ENCODE measurements around the gene MAD1L1.

MAD1L1 gene

GRCh38 chr7:2232766-2233520 is at the start of gene MAD1L1:
Gene MAD1L1 (minus strand): TSS chr7:2232945. CDS start chr7:2230133, 2,812 bp downstream.
- peak within 1 kb of the TSS; percentile 98 for H3K9ac ChIP-seq (ENCODE audit: low read depth, low read length)
- H3K4me1 ChIP-seq (ENCODE audit: insufficient read depth, low read length): peaks cover 4% of the 10 kb centered on the region
- no peaks in the 10 kb centered on the region for H3K9me3 ChIP-seq (ENCODE audit: control insufficient read depth, insufficient read depth, low read length)
- peaks cover 24% of the 10 kb centered on the region for H3K36me3 ChIP-seq (ENCODE audit: insufficient read depth, low read length)

- 0 out of 2 replicates have a peak, but pooled peaks cover 4% of the 10 kb centered on the region for H3K4me1 ChIP-seq (ENCODE audit: insufficient read depth, low read length)
- H3K9ac ChIP-seq (ENCODE audit: low read depth, low read length): no peak overlapping the region
- no peaks in the 10 kb centered on the region for H3K36me3 ChIP-seq (ENCODE audit: insufficient read depth, low read length)
- no peaks in the 10 kb centered on the region for H3K9me3 ChIP-seq (ENCODE audit: control insufficient read depth, insufficient read depth, low read length)
Measured at GRCh38 chr7:2282185-2282751, 49.5 kb upstream of the MAD1L1 start.

- H3K9ac ChIP-seq (ENCODE audit: low read depth, low read length): no peak overlapping the region
Measured at GRCh38 chr7:2281541-2281940, 48.8 kb upstream of the MAD1L1 start.

GRCh38 chr7:2280424-2280823 is 47.7 kb upstream of the MAD1L1 start:
- Histone ChIP-seq H3K9ac (ENCODE audit: low read depth, low read length) (no peak overlapping the region), H3K36me3 (ENCODE audit: insufficient read depth, low read length) (no peaks in the 10 kb centered on the region), H3K9me3 (ENCODE audit: control insufficient read depth, insufficient read depth, low read length) (no peaks in the 10 kb centered on the region), H3K4me1 (ENCODE audit: insufficient read depth, low read length) (0 out of 2 replicates have a peak, but pooled peaks cover 4% of the 10 kb centered on the region)

More at GRCh38 chr7:2281541-2281940, 48.8 kb upstream of the MAD1L1 start:
- 0 out of 2 replicates have a peak, but pooled peaks cover 4% of the 10 kb centered on the region for H3K4me1 ChIP-seq (ENCODE audit: insufficient read depth, low read length)
- no peaks in the 10 kb centered on the region for H3K9me3 ChIP-seq (ENCODE audit: control insufficient read depth, insufficient read depth, low read length)
- H3K36me3 ChIP-seq (ENCODE audit: insufficient read depth, low read length): no peaks in the 10 kb centered on the region

GRCh38 chr7:2279896-2280295 is 47.2 kb upstream of the MAD1L1 start:
- no peaks in the 10 kb centered on the region for H3K9me3 ChIP-seq (ENCODE audit: control insufficient read depth, insufficient read depth, low read length)
- no peak overlapping the region for H3K9ac ChIP-seq (ENCODE audit: low read depth, low read length)
- H3K36me3 ChIP-seq (ENCODE audit: insufficient read depth, low read length): no peaks in the 10 kb centered on the region
- H3K4me1 ChIP-seq (ENCODE audit: insufficient read depth, low read length): 0 out of 2 replicates have a peak, but pooled peaks cover 4% of the 10 kb centered on the region

- Histone ChIP-seq H3K36me3 (ENCODE audit: insufficient read depth, low read length) (peaks cover 3% of the 10 kb centered on the region; the same call in 1 of the 2 replicates), H3K4me1 (ENCODE audit: insufficient read depth, low read length) (0 out of 2 replicates have a peak, but pooled peaks cover 4% of the 10 kb centered on the region), H3K9ac (ENCODE audit: low read depth, low read length) (no peak overlapping the region), H3K9me3 (ENCODE audit: control insufficient read depth, insufficient read depth, low read length) (no peaks in the 10 kb centered on the region)
Measured at GRCh38 chr7:2278026-2278425, 45.3 kb upstream of the MAD1L1 start.

- Histone ChIP-seq H3K4me1 (ENCODE audit: insufficient read depth, low read length) (no peaks in the 10 kb centered on the region), H3K36me3 (ENCODE audit: insufficient read depth, low read length) (peaks cover 3% of the 10 kb centered on the region; the same call in 1 of the 2 replicates), H3K9ac (ENCODE audit: low read depth, low read length) (no peak overlapping the region), H3K9me3 (ENCODE audit: control insufficient read depth, insufficient read depth, low read length) (no peaks in the 10 kb centered on the region)
Measured at GRCh38 chr7:2276107-2276506, 43.4 kb upstream of the MAD1L1 start.

- Histone ChIP-seq H3K9me3 (ENCODE audit: control insufficient read depth, insufficient read depth, low read length) (no peaks in the 10 kb centered on the region), H3K4me1 (ENCODE audit: insufficient read depth, low read length) (peaks cover 8% of the 10 kb centered on the region), H3K36me3 (ENCODE audit: insufficient read depth, low read length) (peaks cover 3% of the 10 kb centered on the region; the same call in 1 of the 2 replicates), H3K9ac (ENCODE audit: low read depth, low read length) (no peak overlapping the region)
Measured at GRCh38 chr7:2275101-2275500, 42.4 kb upstream of the MAD1L1 start.

GRCh38 chr7:2274666-2275065 is 41.9 kb upstream of the MAD1L1 start:
- Histone ChIP-seq H3K9me3 (ENCODE audit: control insufficient read depth, insufficient read depth, low read length) (no peaks in the 10 kb centered on the region), H3K4me1 (ENCODE audit: insufficient read depth, low read length) (peaks cover 13% of the 10 kb centered on the region), H3K36me3 (ENCODE audit: insufficient read depth, low read length) (peaks cover 3% of the 10 kb centered on the region; the same call in 1 of the 2 replicates), H3K9ac (ENCODE audit: low read depth, low read length) (no peak overlapping the region)

- Histone ChIP-seq H3K9ac (ENCODE audit: low read depth, low read length) (no peak overlapping the region), H3K36me3 (ENCODE audit: insufficient read depth, low read length) (peaks cover 3% of the 10 kb centered on the region; the same call in 1 of the 2 replicates), H3K9me3 (ENCODE audit: control insufficient read depth, insufficient read depth, low read length) (no peaks in the 10 kb centered on the region), H3K4me1 (ENCODE audit: insufficient read depth, low read length) (peaks cover 15% of the 10 kb centered on the region)
Measured at GRCh38 chr7:2273866-2274265, 41.1 kb upstream of the MAD1L1 start.

- Histone ChIP-seq H3K9ac (ENCODE audit: low read depth, low read length) (no peak overlapping the region), H3K9me3 (ENCODE audit: control insufficient read depth, insufficient read depth, low read length) (no peaks in the 10 kb centered on the region), H3K36me3 (ENCODE audit: insufficient read depth, low read length) (peaks cover 3% of the 10 kb centered on the region; the same call in 1 of the 2 replicates), H3K4me1 (ENCODE audit: insufficient read depth, low read length) (peaks cover 15% of the 10 kb centered on the region)
Measured at GRCh38 chr7:2272031-2272430, 39.3 kb upstream of the MAD1L1 start.

GRCh38 chr7:2271273-2272026 is 38.7 kb upstream of the MAD1L1 start:
- peaks cover 5% of the 10 kb centered on the region for H3K36me3 ChIP-seq (ENCODE audit: insufficient read depth, low read length)
- H3K4me1 ChIP-seq (ENCODE audit: insufficient read depth, low read length): peaks cover 15% of the 10 kb centered on the region
- H3K9me3 ChIP-seq (ENCODE audit: control insufficient read depth, insufficient read depth, low read length): 0 out of 2 replicates have a peak, but pooled peaks cover 3% of the 10 kb centered on the region
- no peak overlapping the region for H3K9ac ChIP-seq (ENCODE audit: low read depth, low read length)

GRCh38 chr7:2270495-2270894 is 37.8 kb upstream of the MAD1L1 start:
- peaks cover 6% of the 10 kb centered on the region for H3K36me3 ChIP-seq (ENCODE audit: insufficient read depth, low read length)
- peaks cover 15% of the 10 kb centered on the region for H3K4me1 ChIP-seq (ENCODE audit: insufficient read depth, low read length)
- H3K9me3 ChIP-seq (ENCODE audit: control insufficient read depth, insufficient read depth, low read length): 0 out of 2 replicates have a peak, but pooled peaks cover 3% of the 10 kb centered on the region
- no peak overlapping the region for H3K9ac ChIP-seq (ENCODE audit: low read depth, low read length)

- Histone ChIP-seq H3K4me1 (ENCODE audit: insufficient read depth, low read length) (peaks cover 15% of the 10 kb centered on the region), H3K9ac (ENCODE audit: low read depth, low read length) (no peak overlapping the region; the same call in 1 of the 2 replicates), H3K9me3 (ENCODE audit: control insufficient read depth, insufficient read depth, low read length) (0 out of 2 replicates have a peak, but pooled peaks cover 3% of the 10 kb centered on the region), H3K36me3 (ENCODE audit: insufficient read depth, low read length) (peaks cover 6% of the 10 kb centered on the region)
Measured at GRCh38 chr7:2269991-2270460, 37.3 kb upstream of the MAD1L1 start.

Measured in ES-I3 (cell line).